Neural progenitor cell (in vitro differentiated cells): Measurements from ENCODE around the gene TNFRSF8. TPM values are rescaled to one million over a fixed set of nuclear protein-coding genes. Genes with fewer than 3 reads are reported as not detected.

Source experiments
- DNase-seq: peaks from one replicate; pipeline ENCODE4 v3.0.0-alpha.2; 2016; ENCODE audit warnings: low spot score
- H2AFZ ChIP-seq: fragments of 200-600 bp; sonication (generic); replicated peaks from 2 replicates; pipeline ENCODE4 v1.6.1; 2016; ENCODE audit warnings: antibody characterized with exemption
- H3F3A ChIP-seq: fragments of 200-600 bp; sonication (generic); 2 replicates; pipeline ENCODE4 v1.6.1; 2016; ENCODE audit warnings: antibody characterized with exemption, low read depth
- H3K27ac ChIP-seq: fragments of 200-600 bp; sonication (generic); 2 replicates; pipeline ENCODE4 v1.5.1; 2016; ENCODE audit warnings: mild to moderate bottlenecking
- H3K27me3 ChIP-seq: fragments of 200-600 bp; sonication (generic); 2 replicates; pipeline ENCODE4 v1.6.1; 2016; ENCODE audit warnings: mild to moderate bottlenecking, moderate library complexity
- H3K36me3 ChIP-seq: fragments of 200-600 bp; sonication (generic); 2 replicates; pipeline ENCODE4 v1.5.1; 2016
- H3K4me1 ChIP-seq: fragments of 200-600 bp; sonication (generic); 2 replicates; pipeline ENCODE4 v1.6.1; 2016; ENCODE audit warnings: mixed run types
- H3K4me2 ChIP-seq: fragments of 200-600 bp; sonication (generic); 2 replicates; pipeline ENCODE4 v1.6.1; 2016
- H3K4me3 ChIP-seq: fragments of 200-600 bp; sonication (generic); 2 replicates; pipeline ENCODE4 v1.5.1; 2016
- H3K79me2 ChIP-seq: fragments of 200-600 bp; sonication (generic); 2 replicates; pipeline ENCODE4 v1.6.1; 2016; ENCODE audit warnings: low read depth
- H3K9ac ChIP-seq: fragments of 200-600 bp; sonication (generic); 2 replicates; pipeline ENCODE4 v1.6.1; 2016
- H3K9me3 ChIP-seq: fragments of 200-600 bp; sonication (generic); 2 replicates; pipeline ENCODE4 v1.5.1; 2016; ENCODE audit warnings: low read depth
- H4K20me1 ChIP-seq: fragments of 200-600 bp; sonication (generic); 2 replicates; pipeline ENCODE4 v1.6.1; 2016; ENCODE audit warnings: low read depth
- H3K27ac Mint-ChIP-seq: 3 replicates; pipeline ENCODE4 v1.8.0; 2021; ENCODE audit warnings: mixed read lengths
- H3K27me3 Mint-ChIP-seq: 2 replicates; pipeline ENCODE4 v1.8.0; 2022; ENCODE audit warnings: low read depth, mild to moderate bottlenecking, inconsistent platforms, moderate library complexity, mixed read lengths; ENCODE audit not compliant: insufficient read depth
- H3K36me3 Mint-ChIP-seq: 3 replicates; pipeline ENCODE4 v1.8.0; 2021; ENCODE audit warnings: mixed read lengths
- H3K4me1 Mint-ChIP-seq: 3 replicates; pipeline ENCODE4 v1.8.0; 2021; ENCODE audit warnings: mixed read lengths
- H3K4me3 Mint-ChIP-seq: 3 replicates; pipeline ENCODE4 v1.8.0; 2021; ENCODE audit warnings: mild to moderate bottlenecking, moderate library complexity, mixed read lengths
- H3K9me3 Mint-ChIP-seq: 3 replicates; pipeline ENCODE4 v1.8.0; 2020; ENCODE audit warnings: mixed read lengths
- EZH2 ChIP-seq: fragments of 200-600 bp; sonication (generic); IDR thresholded peaks from 2 replicates; pipeline ENCODE4 v1.6.1; 2017; ENCODE audit warnings: antibody characterized with exemption, mild to moderate bottlenecking, moderate library complexity
- EZH2phosphoT487 ChIP-seq: fragments of 200-600 bp; sonication (generic); IDR thresholded peaks from 2 replicates; pipeline ENCODE4 v1.6.1; 2017; ENCODE audit warnings: antibody characterized with exemption
- total RNA-seq: library from RNA; depleted of rRNA; stranded (reverse); fragments of >200 nt; gene quantifications from 2 replicates; pipeline ENCODE4 v1.2.3, GENCODE V29; 2015; ENCODE audit warnings: low replicate concordance
- TF ChIP-seq, protein P1 (sequence below): fragments of 200-600 bp; sonication (generic); IDR thresholded peaks from 2 replicates; pipeline ENCODE4 v1.5.1; 2017; ENCODE audit warnings: antibody characterized with exemption, mild to moderate bottlenecking

TNFRSF8 gene
- total RNA-seq, 1 donor from 2014 or later = not detected

GRCh38 chr1:12164210-12164609 is 101.1 kb downstream of the TNFRSF8 start:
- Mint-ChIP-seq H3K36me3 (peaks cover 1% of the 10 kb centered on the region), H3K4me3 (no peak overlapping the region), H3K27ac (no peak overlapping the region), H3K9me3 (no peaks in the 10 kb centered on the region), H3K4me1 (peaks cover 29% of the 10 kb centered on the region), H3K27me3 (peaks cover 15% of the 10 kb centered on the region)
- Histone ChIP-seq H3K4me2 (no peak overlapping the region), H3F3A (no peaks in the 10 kb centered on the region), H3K4me3 (no peak overlapping the region), H3K9ac (no peak overlapping the region), H3K79me2 (no peaks in the 10 kb centered on the region), H4K20me1 (no peaks in the 10 kb centered on the region), H3K4me1 (no peaks in the 10 kb centered on the region), H2AFZ (no peak overlapping the region), H3K36me3 (no peaks in the 10 kb centered on the region), H3K9me3 (no peaks in the 10 kb centered on the region), H3K27ac (no peak overlapping the region), H3K27me3 (peaks cover 43% of the 10 kb centered on the region)
- DNase-seq = no peak
- TF ChIP-seq EZH2phosphoT487 = no peak
- TF ChIP-seq, protein P1, sequence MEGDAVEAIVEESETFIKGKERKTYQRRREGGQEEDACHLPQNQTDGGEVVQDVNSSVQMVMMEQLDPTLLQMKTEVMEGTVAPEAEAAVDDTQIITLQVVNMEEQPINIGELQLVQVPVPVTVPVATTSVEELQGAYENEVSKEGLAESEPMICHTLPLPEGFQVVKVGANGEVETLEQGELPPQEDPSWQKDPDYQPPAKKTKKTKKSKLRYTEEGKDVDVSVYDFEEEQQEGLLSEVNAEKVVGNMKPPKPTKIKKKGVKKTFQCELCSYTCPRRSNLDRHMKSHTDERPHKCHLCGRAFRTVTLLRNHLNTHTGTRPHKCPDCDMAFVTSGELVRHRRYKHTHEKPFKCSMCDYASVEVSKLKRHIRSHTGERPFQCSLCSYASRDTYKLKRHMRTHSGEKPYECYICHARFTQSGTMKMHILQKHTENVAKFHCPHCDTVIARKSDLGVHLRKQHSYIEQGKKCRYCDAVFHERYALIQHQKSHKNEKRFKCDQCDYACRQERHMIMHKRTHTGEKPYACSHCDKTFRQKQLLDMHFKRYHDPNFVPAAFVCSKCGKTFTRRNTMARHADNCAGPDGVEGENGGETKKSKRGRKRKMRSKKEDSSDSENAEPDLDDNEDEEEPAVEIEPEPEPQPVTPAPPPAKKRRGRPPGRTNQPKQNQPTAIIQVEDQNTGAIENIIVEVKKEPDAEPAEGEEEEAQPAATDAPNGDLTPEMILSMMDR = no peak
- no peak for TF ChIP-seq EZH2

DNA sequence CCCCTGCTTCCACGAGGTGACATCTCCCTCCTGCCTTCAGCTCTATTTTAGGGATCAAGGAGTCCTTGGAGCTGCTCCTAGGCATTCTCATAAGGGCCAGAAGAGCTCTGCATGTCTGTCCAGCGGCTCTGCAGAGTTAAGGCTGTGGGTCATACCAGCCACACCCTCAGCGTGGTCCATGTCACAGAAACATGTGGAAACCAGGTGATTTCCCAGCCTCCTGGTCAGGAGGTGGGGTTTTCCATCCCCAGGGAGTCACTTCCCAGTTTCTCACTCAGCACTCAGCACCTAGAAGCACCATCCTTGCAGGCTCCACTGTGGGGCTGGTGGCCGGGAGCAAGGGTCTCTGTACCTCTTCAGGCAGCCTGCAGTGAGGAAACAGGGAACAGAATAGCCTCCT is 102.2 kb downstream of the TNFRSF8 start:
- Mint-ChIP-seq H3K4me1 (peaks cover 29% of the 10 kb centered on the region), H3K27ac (no peak overlapping the region), H3K36me3 (peaks cover 1% of the 10 kb centered on the region), H3K27me3 (peaks cover 16% of the 10 kb centered on the region), H3K4me3 (no peak overlapping the region), H3K9me3 (no peaks in the 10 kb centered on the region)
- no peaks in the 10 kb centered on the region for H3K9me3 ChIP-seq
- H3K27ac ChIP-seq = no peak overlapping the region
- no peak for TF ChIP-seq EZH2phosphoT487
- TF ChIP-seq, protein P1 = no peak
- no peak for TF ChIP-seq EZH2
- no peak overlapping the region for H2AFZ ChIP-seq
- H3K4me1 ChIP-seq = no peaks in the 10 kb centered on the region
- no peaks in the 10 kb centered on the region for H3K36me3 ChIP-seq
- no peak for DNase-seq
- H3K4me3 ChIP-seq = no peak overlapping the region
- no peak overlapping the region for H3K9ac ChIP-seq
- no peak overlapping the region for H3K4me2 ChIP-seq
- H3F3A ChIP-seq = no peaks in the 10 kb centered on the region
- H4K20me1 ChIP-seq = no peaks in the 10 kb centered on the region
- no peaks in the 10 kb centered on the region for H3K79me2 ChIP-seq
- peaks cover 46% of the 10 kb centered on the region for H3K27me3 ChIP-seq

GRCh38 chr1:12166834-12167492 is 103.9 kb downstream of the TNFRSF8 start, which contains the start of gene TNFRSF1B:
Gene TNFRSF1B (plus strand): TSS chr1:12166991. CDS start chr1:12167092, 101 bp downstream.
- H3K27me3 ChIP-seq = peaks cover 46% of the 10 kb centered on the region
- Mint-ChIP-seq H3K4me1 (peaks cover 24% of the 10 kb centered on the region), H3K36me3 (peaks cover 1% of the 10 kb centered on the region), H3K4me3 (peak within 1 kb of the TSS; percentile 84), H3K27me3 (peaks cover 18% of the 10 kb centered on the region), H3K27ac (peak within 1 kb of the TSS; percentile 85), H3K9me3 (no peaks in the 10 kb centered on the region)
- H3K9me3 ChIP-seq = no peaks in the 10 kb centered on the region
- DNase-seq = peak; percentile 83
- no peaks in the 10 kb centered on the region for H3K36me3 ChIP-seq
- H3K4me2 ChIP-seq = peak within 1 kb of the TSS; percentile 58
- H2AFZ ChIP-seq = peak within 1 kb of the TSS; percentile 79
- H4K20me1 ChIP-seq = no peaks in the 10 kb centered on the region
- H3K4me1 ChIP-seq = no peaks in the 10 kb centered on the region
- H3K79me2 ChIP-seq = no peaks in the 10 kb centered on the region
- H3K27ac ChIP-seq = no peak within 1 kb of the TSS
- no peaks in the 10 kb centered on the region for H3F3A ChIP-seq
- peak; percentile 48 for TF ChIP-seq EZH2phosphoT487
- peak; percentile 42 for TF ChIP-seq EZH2
- TF ChIP-seq, protein P1 = no peak
- no peak within 1 kb of the TSS for H3K9ac ChIP-seq
- peak within 1 kb of the TSS; percentile 8 for H3K4me3 ChIP-seq
